Fibroblast of skin of left biceps (primary cell): ENCODE results near the gene TBX20.

Experiments
- DNase-seq, 2 experiments: peaks; one replicate each; pipeline ENCODE4 v3.0.0-alpha.2; 2013; ENCODE audit warnings: low read depth in 2 of 2

TBX20 gene

GRCh38 chr7:35253710-35254495 lies at the start of gene TBX20:
TSS of gene TBX20 (minus strand) at chr7:35254100. CDS start at chr7:35253620, 480 bp downstream.
- DNase-seq = no peak

DNA sequence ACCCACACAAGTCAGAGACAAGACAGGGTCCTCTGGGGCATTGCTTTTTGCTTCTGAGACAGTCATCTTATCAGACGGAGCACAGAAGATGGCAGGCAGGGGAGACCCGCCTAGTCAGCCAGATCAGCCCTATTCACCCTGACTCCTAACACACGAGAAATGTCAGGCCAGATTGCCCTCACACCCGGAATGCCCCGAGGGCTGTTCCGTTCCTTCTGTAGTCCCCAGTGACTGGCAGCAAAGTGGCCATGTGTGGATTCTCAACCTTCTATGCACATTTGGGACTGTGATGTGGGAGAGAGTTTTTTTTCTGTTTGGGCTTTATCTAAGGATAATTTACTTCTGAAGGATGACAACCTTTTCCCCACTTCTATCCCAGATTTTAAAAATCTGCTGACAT lies 35.5 kb upstream of the TBX20 start:
- DNase-seq = no peak

DNA sequence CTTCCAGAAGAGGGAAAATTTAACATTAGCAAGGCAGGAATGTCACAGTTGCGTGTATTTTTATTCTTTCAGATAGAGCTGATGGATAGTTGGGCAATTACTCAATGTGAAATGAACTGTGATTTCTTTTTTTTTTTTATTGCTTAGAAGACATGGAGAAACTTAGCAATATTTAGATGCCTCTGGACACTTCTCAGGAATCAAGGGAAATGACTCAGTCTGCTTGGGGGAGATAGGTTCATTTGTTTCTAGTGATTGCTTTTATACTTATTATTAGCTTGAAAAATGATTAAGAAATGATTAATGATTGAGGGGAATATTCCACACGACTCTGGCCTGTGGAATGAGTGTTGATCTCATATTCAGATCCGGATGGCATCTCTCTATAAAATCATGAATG lies 33.1 kb upstream of the TBX20 start:
- DNase-seq = no peak

DNA sequence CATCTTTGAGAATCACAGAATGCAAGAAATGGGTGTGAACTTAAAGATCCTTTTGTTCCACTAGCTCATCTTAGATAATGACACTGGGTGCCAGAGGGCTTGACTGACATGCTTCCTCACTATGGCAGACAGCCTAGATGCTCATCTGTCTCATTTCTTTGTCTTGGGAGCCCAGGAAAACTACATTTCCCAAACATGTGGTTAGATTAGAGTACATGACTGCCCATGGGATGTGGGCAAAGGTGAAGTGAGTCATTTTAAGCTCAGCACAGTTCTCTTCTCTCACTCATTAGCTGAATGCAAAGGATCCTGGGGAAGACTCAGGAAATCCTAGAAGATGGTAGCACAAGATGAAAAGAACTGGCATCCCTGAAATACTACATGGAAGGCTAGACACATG lies 32.5 kb upstream of the TBX20 start:
- DNase-seq = no peak

DNA sequence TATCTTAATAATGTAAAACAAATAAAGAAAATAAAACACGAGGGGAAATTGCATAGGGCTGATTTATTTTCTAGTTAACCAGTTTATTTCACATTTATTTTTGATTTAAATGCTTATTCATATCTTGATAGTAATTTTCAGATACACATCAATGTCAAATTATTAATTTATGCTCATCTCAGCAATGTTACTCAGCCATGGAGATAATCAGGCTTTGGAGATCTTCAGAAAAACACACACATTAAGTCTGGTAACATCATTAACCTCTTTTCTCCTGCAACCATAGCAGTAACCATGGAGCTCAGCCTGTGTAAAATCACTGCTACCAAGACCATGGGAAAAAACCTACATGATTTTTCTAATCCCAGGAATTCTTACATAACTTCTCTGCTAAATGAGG lies 31.9 kb upstream of the TBX20 start:
- DNase-seq = no peak

- DNase-seq = no peak
Observed at GRCh38 chr7:35280902-35281301, 27.0 kb upstream of the TBX20 start.

GRCh38 chr7:35277359-35277758 lies 23.5 kb upstream of the TBX20 start:
- no peak for DNase-seq

DNA sequence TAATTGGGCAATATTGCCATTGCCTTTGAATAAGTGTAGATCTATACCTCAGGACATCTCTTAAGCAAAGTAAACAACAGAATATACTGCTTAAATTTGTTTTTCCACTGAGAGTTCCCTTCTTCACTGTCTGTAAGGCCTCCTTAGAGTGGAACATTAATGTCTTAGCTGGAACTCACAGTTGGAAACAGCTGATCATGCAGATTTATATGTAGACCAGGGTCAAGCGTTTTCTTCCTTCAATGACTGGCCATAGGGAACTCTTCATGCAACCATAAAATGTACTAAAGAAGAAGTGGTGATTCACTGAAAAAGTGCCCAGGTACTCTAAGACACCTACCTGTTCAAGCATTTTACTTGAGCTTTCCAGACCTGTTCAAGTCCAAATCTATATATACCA lies 18.3 kb upstream of the TBX20 start:
- DNase-seq = no peak

DNA sequence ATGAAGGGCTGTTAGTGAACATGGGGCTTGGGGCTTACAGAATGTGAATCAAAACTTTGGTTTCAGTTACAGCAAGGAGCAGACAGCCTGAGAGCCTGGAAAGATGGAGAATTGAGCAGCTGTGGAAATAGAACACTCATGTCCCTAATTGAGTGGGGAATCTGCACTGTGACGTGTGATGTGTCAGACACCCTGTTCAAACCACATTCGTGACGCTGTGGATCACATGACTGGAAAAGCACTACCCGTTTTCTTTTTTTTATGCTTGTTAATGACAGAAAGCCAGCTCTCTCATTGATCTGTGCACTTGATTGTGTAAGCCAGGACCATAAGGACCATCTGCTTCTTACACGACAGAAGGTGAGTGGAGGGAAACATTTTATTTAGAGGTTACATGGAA lies 15.1 kb upstream of the TBX20 start:
- no peak for DNase-seq

DNA sequence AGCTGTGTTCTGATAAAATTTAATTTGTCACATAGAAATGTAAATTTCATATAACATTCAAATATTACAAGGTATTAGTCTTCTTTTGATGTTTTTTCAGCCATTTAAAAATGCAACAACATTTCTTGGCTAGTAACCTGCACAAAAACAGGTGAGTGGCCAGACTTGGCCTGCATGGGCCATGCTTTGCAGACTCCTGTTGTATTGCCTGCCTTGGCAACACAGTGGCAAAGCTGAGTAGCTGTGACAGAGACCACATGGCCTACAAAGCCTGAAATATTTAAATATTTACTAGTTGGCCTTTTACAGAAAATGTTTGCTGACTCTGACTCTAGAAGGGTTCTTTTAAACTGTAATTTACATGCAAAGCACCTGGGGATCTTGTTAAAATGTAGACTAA lies 13.5 kb upstream of the TBX20 start:
- DNase-seq = no peak

- DNase-seq = no peak
Observed at GRCh38 chr7:35263396-35263795, 9.5 kb upstream of the TBX20 start.

DNA sequence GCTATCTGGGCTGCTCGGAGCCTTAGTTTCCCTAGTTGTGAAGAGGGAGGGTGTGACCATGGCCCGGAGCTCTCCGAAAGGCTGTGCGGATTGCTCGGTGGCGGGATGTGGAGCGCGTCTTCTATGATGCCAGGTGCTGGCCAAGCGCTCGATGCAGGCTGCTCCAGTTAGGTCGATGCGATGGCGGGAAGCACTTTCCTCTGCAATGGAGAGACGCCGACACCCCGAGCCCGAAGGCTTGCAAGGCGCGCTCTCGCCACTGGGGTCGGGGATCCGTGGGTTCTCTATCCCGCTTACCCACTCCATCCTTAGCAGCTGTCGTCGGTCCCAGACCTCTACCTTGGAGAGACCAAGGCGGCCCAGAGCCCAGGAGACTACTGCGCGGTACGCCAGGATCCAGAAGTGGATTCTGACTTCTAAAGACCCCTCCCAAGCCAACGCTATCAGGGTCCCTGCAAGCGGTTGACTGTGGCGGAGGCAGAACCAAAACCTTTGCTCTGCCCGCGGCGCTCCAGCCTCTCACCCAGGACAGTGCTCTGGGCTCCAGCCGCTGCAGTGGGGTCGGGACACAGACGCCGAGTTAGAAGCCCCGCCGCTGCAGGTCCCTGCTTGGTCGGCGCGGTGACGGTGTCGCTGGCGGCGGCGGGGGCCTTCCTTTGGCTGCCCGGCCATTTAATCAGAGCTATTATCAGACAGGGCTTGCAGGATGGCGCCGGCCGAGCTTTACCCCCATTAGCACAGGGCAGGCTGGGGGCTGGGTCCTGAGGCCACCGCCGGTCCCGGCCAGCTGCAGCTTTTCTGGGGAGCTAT lies 7.8 kb upstream of the TBX20 start:
- no peak for DNase-seq

- DNase-seq = no peak
Observed at GRCh38 chr7:35261041-35261440, 7.1 kb upstream of the TBX20 start.

GRCh38 chr7:35260246-35260645 lies 6.3 kb upstream of the TBX20 start:
- DNase-seq = no peak

GRCh38 chr7:35259523-35259908 lies 5.6 kb upstream of the TBX20 start:
- DNase-seq = no peak

- no peak for DNase-seq
Observed at GRCh38 chr7:35258868-35259522, 5.1 kb upstream of the TBX20 start.

- DNase-seq = no peak
Observed at GRCh38 chr7:35258125-35258867, 4.4 kb upstream of the TBX20 start.

GRCh38 chr7:35257251-35258124 lies 3.6 kb upstream of the TBX20 start:
- DNase-seq = no peak

DNA sequence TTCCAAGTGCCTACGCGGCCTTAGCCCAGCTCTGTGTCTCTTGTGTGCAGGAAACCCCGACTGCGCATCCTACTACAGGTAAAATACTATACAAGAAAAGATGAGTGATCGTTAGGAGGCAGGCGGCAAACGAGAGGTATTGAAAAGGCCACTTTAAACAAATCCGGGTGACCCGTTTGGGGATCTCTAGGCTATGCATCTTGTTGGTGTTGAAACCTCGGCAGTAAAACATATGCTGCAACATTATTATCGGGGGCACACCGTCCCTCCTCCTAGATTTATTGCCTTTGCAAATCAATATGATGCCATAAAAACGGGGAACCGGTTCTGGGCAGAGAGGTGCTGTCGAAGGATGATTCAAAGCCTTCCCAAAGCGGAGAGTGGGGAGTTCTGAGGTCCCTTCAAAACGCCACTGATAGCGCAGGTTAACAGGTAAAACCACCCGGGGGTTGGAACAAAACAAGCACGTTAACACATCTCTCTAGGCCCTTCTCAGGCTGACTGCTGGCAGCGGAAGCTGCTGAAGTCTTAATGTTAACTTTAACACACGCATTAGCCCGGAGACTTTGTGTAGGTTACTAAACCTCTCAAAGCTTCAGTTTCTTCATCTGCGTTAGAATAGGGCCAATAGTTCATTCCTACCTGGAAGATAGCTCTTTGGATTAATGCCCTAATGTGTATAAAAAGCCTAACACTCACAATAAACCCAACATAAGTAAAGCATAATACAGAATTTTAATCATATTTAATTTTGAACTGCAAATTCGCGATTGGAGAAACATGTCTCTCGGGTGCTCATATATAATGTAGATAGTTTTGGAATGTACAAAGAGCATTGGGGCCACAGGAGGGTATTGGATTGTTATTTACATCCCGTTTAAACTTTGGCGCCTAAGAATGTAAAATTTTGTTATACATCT lies 2.6 kb upstream of the TBX20 start:
- no peak for DNase-seq
